ENCODE measurements around the gene ZNF652. TPM values are rescaled to one million over a fixed set of nuclear protein-coding genes. Genes with fewer than 3 reads are reported as not detected.
A peak's percentile ranks its signal among the peaks of the same experiment; 100 is the strongest.
"Not testable (repeated sequence)": the region's sequence is repeated elsewhere in the genome, so short reads cannot be mapped to it uniquely, and the experiment has no call there.

Gene ZNF652
- total RNA-seq, 4 donors from 2014 or later = 36.5 to 56.1 (median 42.5) TPM

- Histone ChIP-seq H3K4me1 (no peaks in the 10 kb centered on the region), H3K9me3 (no peaks in the 10 kb centered on the region), H3K36me3 (peaks cover 0 to 7% (median 5%) of the 10 kb centered on the region in 3 donors), H3K4me3 (no peak overlapping the region), H3K27ac (no peak overlapping the region), H3K27me3 (no peaks in the 10 kb centered on the region)
- TF ChIP-seq POLR2A (IDR thresholded peaks at IDR 0.05) = no peak
- TF ChIP-seq CTCF (IDR thresholded peaks at IDR 0.05) = no peak
- no peak for DNase-seq
Observed at GRCh38 chr17:49291929-49292328, 70.1 kb downstream of the ZNF652 start.

- Histone ChIP-seq H3K36me3 (peaks cover 0 to 7% (median 5%) of the 10 kb centered on the region in 3 donors), H3K27me3 (no peaks in the 10 kb centered on the region), H3K4me1 (no peaks in the 10 kb centered on the region), H3K9me3 (no peaks in the 10 kb centered on the region), H3K4me3 (no peak overlapping the region), H3K27ac (no peak overlapping the region)
- DNase-seq = no peak
- no peak for TF ChIP-seq POLR2A (IDR thresholded peaks at IDR 0.05)
- peak; percentile 11 to 73 (median 58) for TF ChIP-seq CTCF (IDR thresholded peaks at IDR 0.05)
Observed at GRCh38 chr17:49290690-49291359, 71.2 kb downstream of the ZNF652 start.

GRCh38 chr17:49288388-49288787 lies 73.7 kb downstream of the ZNF652 start:
- no peak for DNase-seq

GRCh38 chr17:49287481-49287880 lies 74.6 kb downstream of the ZNF652 start:
- H3K4me1 ChIP-seq = no peaks in the 10 kb centered on the region
- DNase-seq = no peak
- no peak overlapping the region for H3K27ac ChIP-seq
- no peaks in the 10 kb centered on the region for H3K9me3 ChIP-seq
- H3K4me3 ChIP-seq = no peak overlapping the region
- H3K36me3 ChIP-seq = peaks cover 0 to 7% (median 5%) of the 10 kb centered on the region in 3 donors
- TF ChIP-seq POLR2A (IDR thresholded peaks at IDR 0.05) (no peak), CTCF (IDR thresholded peaks at IDR 0.05) (no peak)
- H3K27me3 ChIP-seq = no peaks in the 10 kb centered on the region

More at GRCh38 chr17:49288388-49288787, 73.7 kb downstream of the ZNF652 start:
- Histone ChIP-seq H3K27ac (no peak overlapping the region), H3K36me3 (peaks cover 0 to 7% (median 5%) of the 10 kb centered on the region in 3 donors), H3K4me3 (no peak overlapping the region), H3K27me3 (no peaks in the 10 kb centered on the region), H3K9me3 (no peaks in the 10 kb centered on the region), H3K4me1 (no peaks in the 10 kb centered on the region)
- no peak for TF ChIP-seq CTCF (IDR thresholded peaks at IDR 0.05)
- TF ChIP-seq POLR2A (IDR thresholded peaks at IDR 0.05) = no peak

GRCh38 chr17:49286261-49286973 lies 75.6 kb downstream of the ZNF652 start:
- not testable (repeated sequence) for H3K27ac ChIP-seq, H3K9me3 ChIP-seq, DNase-seq, H3K27me3 ChIP-seq, H3K4me3 ChIP-seq, H3K36me3 ChIP-seq, H3K4me1 ChIP-seq

GRCh38 chr17:49285716-49286115 lies 76.3 kb downstream of the ZNF652 start:
- Histone ChIP-seq H3K27ac (no peak overlapping the region), H3K27me3 (no peaks in the 10 kb centered on the region), H3K4me1 (no peaks in the 10 kb centered on the region), H3K9me3 (no peaks in the 10 kb centered on the region), H3K4me3 (no peak overlapping the region), H3K36me3 (no peaks in the 10 kb centered on the region)
- no peak for DNase-seq
- no peak for TF ChIP-seq CTCF (IDR thresholded peaks at IDR 0.05)
- TF ChIP-seq POLR2A (IDR thresholded peaks at IDR 0.05) = no peak

Measured in Peyer's patch (tissue), 4 donors.